ENCODE data around the gene MXRA8.
"Not testable (repeated sequence)": the region's sequence is repeated elsewhere in the genome, so short reads cannot be mapped to it uniquely, and the experiment has no call there.

MXRA8 gene

GRCh38 chr1:1358433-1359271, at the start of gene MXRA8:
MXRA8 (minus strand) TSS chr1:1358555; CDS start chr1:1358504, 51 bp downstream.
- peak; percentile 74 for DNase-seq (ENCODE audit: low spot score)

- peak; percentile 64 for DNase-seq (ENCODE audit: low spot score)
Observed at GRCh38 chr1:1407636-1408318, 49.4 kb upstream of the MXRA8 start.

GRCh38 chr1:1406821-1407635, 48.7 kb upstream of the MXRA8 start, which contains the start of gene MRPL20:
MRPL20 (minus strand) TSS chr1:1407293; CDS start chr1:1407217, 76 bp downstream.
- peak; percentile 94 for DNase-seq (ENCODE audit: low spot score)

- DNase-seq (ENCODE audit: low spot score) = no peak
Observed at GRCh38 chr1:1406101-1406820, 47.9 kb upstream of the MXRA8 start.

GRCh38 chr1:1403653-1404052, 45.3 kb upstream of the MXRA8 start:
- no peak for DNase-seq (ENCODE audit: low spot score)

DNA sequence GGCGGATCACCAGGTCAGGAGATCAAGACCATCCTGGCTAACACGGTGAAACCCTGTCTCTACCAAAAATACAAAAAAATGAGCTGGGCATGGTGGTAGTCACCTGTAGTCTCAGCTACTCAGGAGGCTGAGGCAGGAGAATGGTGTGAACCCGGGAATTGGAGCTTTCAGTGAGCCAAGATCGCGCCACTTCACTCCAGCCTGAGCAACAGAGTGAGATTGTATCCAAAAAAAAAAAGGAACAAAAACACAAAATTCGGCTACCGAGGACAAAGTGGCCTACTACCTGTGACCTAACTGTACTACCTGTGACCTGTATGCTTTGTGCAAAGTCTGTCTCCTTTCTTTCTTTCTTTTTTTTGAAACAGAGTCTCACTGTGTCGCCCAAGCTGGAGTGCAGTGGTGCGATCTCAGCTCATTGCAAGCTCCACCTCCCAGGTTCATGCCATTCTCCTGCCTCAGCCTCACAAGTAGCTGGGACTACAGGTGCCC, 44.6 kb upstream of the MXRA8 start:
- DNase-seq (ENCODE audit: low spot score) = not testable (repeated sequence)

DNA sequence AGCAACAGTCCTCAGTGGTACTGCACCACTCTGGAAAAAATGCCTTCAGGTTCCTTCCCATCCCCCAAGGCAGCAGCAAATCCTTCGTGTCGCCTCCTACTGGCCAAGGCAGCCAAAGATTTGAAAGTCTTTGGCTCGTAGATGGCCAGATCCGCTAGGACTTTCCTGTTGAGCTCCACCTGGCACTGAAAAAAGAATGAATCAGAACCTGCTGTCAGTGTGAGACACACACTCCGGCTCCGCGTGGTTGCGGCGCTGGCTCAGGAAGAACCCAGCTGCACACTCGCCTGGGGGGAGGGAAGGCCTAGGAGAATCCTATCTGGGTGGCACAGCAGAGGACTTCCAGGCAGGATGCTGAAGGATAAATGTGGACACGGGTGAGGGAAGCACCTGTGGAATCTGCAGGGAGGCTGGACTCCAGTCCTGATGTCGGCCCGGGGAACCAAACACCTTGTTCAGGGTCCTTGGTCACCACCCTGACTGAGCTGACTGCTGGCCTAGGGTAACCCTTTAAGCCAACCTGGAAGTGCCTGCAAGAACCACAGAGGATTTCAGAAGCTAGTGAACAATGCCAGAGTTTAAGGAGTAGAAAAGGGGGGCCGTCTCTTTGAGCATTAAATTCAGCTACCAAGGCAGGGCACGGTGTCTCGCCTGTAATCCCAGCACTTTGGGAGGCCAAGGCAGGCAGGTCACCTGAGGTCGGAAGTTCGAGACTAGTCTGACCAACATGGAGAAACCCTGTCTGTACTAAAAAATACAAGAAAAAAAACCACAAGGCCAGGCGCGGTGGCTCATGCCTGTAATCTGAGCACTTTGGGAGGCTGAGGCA, 43.9 kb upstream of the MXRA8 start:
- DNase-seq (ENCODE audit: low spot score) = peak; percentile 58

DNA sequence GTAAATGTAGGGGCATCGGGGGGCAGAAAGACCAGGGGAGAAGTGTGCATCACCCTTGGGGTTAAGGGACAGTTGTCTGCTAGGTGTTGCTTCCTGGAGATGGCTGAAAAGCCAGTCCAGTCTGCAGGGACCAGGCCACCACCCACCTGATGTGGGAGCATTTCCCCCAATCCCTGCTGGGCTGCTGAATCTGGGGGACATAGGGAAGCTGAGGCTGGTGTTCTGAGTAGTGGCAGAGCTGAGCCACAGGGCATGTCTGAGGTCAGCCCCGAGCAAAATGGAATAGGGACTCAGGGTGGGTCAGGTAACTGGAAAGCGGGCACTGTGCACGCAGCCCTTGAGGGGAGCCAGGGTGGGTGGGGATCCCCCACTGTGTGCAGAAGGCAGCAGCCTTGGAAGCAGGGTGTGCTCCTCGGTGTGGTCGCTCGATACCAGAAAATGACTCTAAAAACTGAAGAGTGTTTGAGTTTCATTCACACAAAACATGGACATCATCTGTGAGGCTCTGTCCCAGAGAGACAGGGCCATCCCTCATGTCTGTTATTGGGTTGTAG, 43.2 kb upstream of the MXRA8 start:
- no peak for DNase-seq (ENCODE audit: low spot score)

DNA sequence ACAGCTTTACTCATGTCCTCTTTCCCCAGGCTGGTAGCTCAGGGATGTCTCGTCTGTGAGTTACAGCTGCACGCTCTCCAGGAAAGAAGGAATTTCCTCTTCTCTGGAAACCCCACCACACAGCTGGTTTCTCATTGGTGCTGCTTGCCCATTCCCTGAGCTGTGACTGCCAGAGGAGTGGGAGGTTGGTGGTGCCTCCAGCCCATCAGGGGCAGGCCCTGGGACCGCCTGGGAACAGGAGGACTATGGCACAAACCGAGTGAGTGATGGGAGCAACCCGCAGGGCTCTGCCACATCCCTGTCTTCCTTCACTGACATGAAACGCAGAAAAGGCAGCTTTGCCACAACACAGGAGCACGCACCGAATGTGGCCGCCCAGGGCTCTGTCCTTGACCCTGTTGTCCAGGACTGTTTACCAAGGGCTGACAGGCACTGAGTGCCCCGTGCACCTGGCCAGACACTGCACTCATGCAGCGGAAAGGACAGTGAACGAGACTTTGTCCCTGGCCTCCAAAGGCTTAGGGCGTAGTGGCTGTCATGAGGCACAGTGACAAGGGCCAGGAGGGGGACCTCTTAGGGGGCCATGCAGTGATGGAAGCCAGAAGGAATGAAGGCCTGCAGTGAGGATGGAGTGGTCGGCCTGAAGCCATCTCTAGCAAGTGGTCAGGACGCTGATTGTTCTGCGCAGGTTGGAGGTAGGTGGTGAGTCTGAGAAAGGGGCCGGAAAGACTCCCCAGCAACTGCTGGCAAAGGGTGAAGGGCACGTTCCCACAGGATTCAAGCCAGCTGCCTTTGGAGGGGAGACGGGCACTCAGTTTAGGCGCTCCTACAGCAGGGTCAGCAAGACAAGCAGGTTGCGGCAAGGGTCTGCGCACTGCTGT, 42.5 kb upstream of the MXRA8 start:
- DNase-seq (ENCODE audit: low spot score) = peak; percentile 43

DNA sequence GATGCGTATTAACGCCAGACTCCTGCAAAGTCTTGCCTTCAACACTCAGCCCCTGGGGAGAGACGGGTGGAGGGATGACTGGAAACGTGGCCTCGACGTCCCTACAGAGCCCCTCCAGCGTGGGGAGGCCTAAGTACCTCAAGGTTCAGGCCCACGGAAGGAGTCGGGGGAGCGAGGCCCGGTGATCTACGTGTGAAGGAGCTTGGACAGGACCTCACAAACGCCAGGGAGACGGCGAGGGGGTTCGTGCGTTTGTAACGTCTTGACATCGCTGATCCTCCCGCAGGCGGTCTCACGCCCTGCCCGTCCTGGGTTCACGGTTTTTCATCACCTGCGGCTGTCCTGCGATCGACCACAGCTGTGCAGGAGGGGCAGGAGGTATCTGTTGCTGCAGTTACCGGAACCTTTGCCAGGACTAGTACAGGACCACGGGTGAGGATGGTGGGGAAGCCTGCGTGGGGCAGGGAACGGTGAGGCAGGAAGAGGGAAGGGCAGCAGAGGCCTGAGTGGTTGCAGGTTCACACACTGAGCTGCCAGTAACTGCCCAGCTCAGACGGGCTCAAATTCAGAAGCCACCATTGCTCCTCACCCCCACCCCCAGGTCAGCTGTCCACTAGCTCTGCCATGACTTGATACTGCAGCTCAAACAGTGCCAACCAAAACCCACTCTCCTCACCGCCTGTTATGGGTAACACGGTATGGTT, 41.7 kb upstream of the MXRA8 start:
- DNase-seq (ENCODE audit: low spot score) = peak; percentile 49

DNA sequence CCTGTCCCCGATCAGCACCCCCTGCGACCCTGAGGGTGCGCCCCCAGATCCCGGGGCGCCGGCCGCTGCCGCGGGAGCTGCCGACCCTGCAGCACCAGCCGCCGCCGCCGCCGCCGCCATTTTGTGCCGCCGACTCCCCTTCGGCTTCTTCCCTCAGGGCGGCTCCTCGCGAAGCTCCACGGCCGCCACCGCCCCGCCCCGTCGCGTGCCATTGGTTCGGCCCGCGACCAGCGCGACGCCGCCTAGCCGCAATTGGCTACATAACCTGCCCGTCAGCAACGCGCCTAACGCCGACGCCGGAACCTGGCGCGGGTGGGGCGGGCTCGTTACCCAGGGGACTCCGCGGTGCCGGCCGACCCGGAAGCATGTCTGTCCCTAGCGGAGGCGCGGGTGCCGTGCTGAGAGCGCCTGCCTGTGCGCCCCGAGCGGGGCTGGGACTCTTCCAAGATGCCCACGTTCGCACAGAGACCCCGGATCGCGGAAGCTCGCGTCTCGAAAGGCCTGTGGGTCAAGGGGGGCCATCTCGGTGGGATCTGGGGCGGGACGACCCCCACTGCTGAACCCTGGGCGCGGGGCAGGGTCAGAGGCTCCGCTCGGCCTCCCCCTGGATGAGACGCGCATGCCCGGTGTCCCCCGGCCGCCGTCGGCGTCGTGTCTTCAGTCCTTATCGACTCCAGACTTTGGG, 41.0 kb upstream of the MXRA8 start, which contains the start of gene CCNL2:
Gene CCNL2, minus strand, starts transcription at position 149 of the 685 bp plus-strand sequence. Its CDS starts 29 bp downstream, at position 120.
- peak; percentile 99 for DNase-seq (ENCODE audit: low spot score)

GRCh38 chr1:1398677-1399186, 40.4 kb upstream of the MXRA8 start:
- no peak for DNase-seq (ENCODE audit: low spot score)

GRCh38 chr1:1397839-1398523, 39.6 kb upstream of the MXRA8 start:
- no peak for DNase-seq (ENCODE audit: low spot score)

DNA sequence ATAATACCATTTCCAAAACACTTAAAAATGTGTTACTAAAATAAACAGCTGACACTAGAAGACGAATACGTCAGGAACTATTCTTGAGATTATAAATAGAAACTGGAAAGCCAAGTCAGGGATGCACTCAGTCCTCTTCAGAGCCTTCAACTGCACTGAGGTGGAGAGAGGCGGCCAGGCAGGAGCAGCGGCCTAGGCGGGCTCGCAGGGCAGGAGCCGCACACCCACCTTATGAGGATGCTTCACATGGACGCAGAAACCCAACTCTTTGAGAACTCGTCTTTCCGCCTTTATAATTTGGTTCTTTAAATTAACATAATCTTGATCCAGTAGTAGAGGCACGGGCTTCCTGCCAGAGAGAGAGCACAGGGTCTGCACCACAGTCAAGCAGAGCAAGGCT, 36.8 kb upstream of the MXRA8 start:
- no peak for DNase-seq (ENCODE audit: low spot score)

DNA sequence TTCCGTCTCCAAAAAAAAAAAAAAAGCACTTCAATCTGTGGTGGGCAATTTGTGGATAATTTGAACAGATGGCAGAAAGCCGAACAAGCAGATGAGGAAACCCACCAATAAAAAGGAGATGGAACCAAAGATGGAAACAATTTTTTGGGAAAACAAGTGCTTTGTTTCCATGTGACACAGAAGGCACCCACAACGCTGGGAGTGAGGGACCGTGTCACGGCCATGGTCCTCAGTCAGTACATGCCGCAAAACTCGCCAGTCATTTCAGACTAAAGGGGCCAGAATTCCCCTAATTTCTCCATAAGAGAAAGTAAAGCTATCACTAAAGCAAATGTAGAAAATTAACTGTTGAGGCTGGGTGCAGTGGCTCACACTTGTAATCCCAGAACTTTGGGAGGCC, 35.8 kb upstream of the MXRA8 start:
- DNase-seq (ENCODE audit: low spot score) = no peak

DNA sequence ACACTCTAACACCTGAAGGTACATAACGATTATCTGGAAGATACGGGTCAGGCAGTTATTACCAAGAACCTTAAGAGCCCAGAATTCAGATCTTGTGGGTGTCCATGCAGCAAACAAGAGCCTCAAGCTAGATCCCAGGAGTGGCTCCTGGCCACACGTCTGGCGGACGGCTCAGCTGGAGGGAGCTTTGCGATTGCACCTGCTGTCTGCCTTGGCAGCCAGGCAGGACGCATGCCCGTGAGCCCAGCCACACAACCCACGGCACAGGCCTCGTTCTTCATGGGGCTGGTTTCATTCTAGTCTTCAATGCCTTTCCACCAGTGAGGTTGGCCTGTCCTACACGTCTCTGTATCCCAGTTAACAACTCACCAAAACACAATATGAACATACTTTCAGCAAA, 35.1 kb upstream of the MXRA8 start:
- DNase-seq (ENCODE audit: low spot score) = no peak

DNA sequence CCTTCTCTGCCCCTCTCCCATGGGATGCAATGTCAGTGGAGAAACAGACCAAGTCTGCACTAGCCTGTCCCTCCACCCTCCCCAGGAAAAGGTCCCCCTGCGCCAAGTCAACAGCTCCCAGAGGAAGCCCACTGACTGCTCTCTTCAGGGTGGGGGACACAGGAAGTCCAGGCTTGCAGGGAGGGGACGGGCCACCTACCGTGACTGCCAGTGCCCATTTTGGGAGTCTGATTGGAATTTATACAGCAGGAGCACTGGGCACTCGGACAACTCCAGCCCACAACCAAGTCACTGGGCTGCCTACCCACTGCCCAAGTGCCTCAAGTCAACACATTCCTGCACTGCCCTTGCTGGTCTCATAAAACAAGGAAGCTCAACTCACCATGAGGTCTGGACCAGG, 34.7 kb upstream of the MXRA8 start:
- DNase-seq (ENCODE audit: low spot score) = no peak

All from ecto neural progenitor cell (in vitro differentiated cells).